Mesendoderm (in vitro differentiated cells): ENCODE measurements around the gene SHANK3.

Source experiments
- DNase-seq: peaks from one replicate; pipeline ENCODE4 v3.0.0; 2013
- H2AK5ac ChIP-seq: 2 replicates; pipeline ENCODE4 v1.6.1; 2013; ENCODE audit warnings: low read length, inconsistent platforms
- H2BK120ac ChIP-seq: 2 replicates; pipeline ENCODE4 v1.6.1; 2013; ENCODE audit warnings: low read depth, mild to moderate bottlenecking, low read length, moderate library complexity, mixed read lengths
- H2BK15ac ChIP-seq: replicated peaks from 2 replicates; pipeline ENCODE4 v1.6.1; 2013; ENCODE audit warnings: low read depth, mild to moderate bottlenecking, moderate library complexity
- H2BK5ac ChIP-seq: 2 replicates; pipeline ENCODE4 v1.6.1; 2013; ENCODE audit warnings: low read length, inconsistent platforms
- H3K18ac ChIP-seq: 2 replicates; pipeline ENCODE4 v1.6.1; 2013; ENCODE audit warnings: mild to moderate bottlenecking, low read length, mixed read lengths
- H3K23ac ChIP-seq: one replicate; pipeline ENCODE4 v1.6.1; 2013; ENCODE audit warnings: low read length
- H3K27ac ChIP-seq: 2 replicates; pipeline ENCODE4 v1.5.1; 2013; ENCODE audit warnings: low read depth, mild to moderate bottlenecking, inconsistent platforms, low read length, moderate library complexity
- H3K27me3 ChIP-seq: 2 replicates; pipeline ENCODE4 v1.6.1; 2013; ENCODE audit warnings: low read length, control low read depth, mild to moderate bottlenecking, inconsistent platforms; ENCODE audit not compliant: insufficient read depth, poor library complexity
- H3K36me3 ChIP-seq: 2 replicates; pipeline ENCODE4 v1.6.1; 2013; ENCODE audit warnings: low read length, inconsistent platforms; ENCODE audit not compliant: control insufficient read depth, insufficient read depth
- H3K4ac ChIP-seq: one replicate; pipeline ENCODE4 v1.6.1; 2013; ENCODE audit warnings: low read depth, mild to moderate bottlenecking, low read length, moderate library complexity
- H3K4me1 ChIP-seq: 2 replicates; pipeline ENCODE4 v1.6.1; 2013; ENCODE audit warnings: low read depth, low read length, inconsistent platforms; ENCODE audit not compliant: control insufficient read depth
- H3K4me2 ChIP-seq: 2 replicates; pipeline ENCODE4 v1.6.1; 2013; ENCODE audit warnings: low read length
- H3K4me3 ChIP-seq: 2 replicates; pipeline ENCODE4 v1.5.1; 2013; ENCODE audit warnings: mild to moderate bottlenecking, low read length
- H3K56ac ChIP-seq: one replicate; pipeline ENCODE4 v1.6.1; 2013; ENCODE audit warnings: low read length
- H3K79me1 ChIP-seq: 2 replicates; pipeline ENCODE4 v1.6.1; 2013; ENCODE audit warnings: low read length, inconsistent platforms
- H3K79me2 ChIP-seq: 2 replicates; pipeline ENCODE4 v1.6.1; 2013; ENCODE audit warnings: mild to moderate bottlenecking, low read length; ENCODE audit not compliant: control insufficient read depth, insufficient read depth
- H3K9ac ChIP-seq: 2 replicates; pipeline ENCODE4 v1.6.1; 2013; ENCODE audit warnings: low read length, inconsistent platforms
- H4K5ac ChIP-seq: one replicate; pipeline ENCODE4 v1.6.1; 2013; ENCODE audit warnings: low read length
- H4K8ac ChIP-seq: one replicate; pipeline ENCODE4 v1.6.1; 2013; ENCODE audit warnings: low read depth, mild to moderate bottlenecking, control low read depth, low read length, moderate library complexity
- WGBS: extraction: QIAGEN DNeasy Blood & Tissue Kit; methylation state at CpG from one replicate; pipeline ENCODE4 v1.1.7; 2013; ENCODE audit warnings: low lambda C conversion rate, missing lambda C conversion rate; ENCODE audit not compliant: insufficient coverage; ENCODE audit errors: extremely low coverage; 5-methylcytosine and 5-hydroxymethylcytosine counted together

Gene SHANK3

GRCh38 chr22:50684986-50685385 is 12.4 kb downstream of the SHANK3 start:
- no peak overlapping the region for H4K8ac ChIP-seq
- no CpG with 5 or more reads among the region's 10 CpGs for WGBS
- no peak overlapping the region for H3K23ac ChIP-seq
- no peak overlapping the region for H3K56ac ChIP-seq
- H3K27ac ChIP-seq, result no peak overlapping the region
- no peak for DNase-seq
- no peaks in the 10 kb centered on the region for H3K36me3 ChIP-seq
- H2BK5ac ChIP-seq, result no peak overlapping the region
- no peaks in the 10 kb centered on the region for H3K79me2 ChIP-seq
- H3K27me3 ChIP-seq, result no peaks in the 10 kb centered on the region
- no peak overlapping the region for H3K18ac ChIP-seq
- no peak overlapping the region for H3K4ac ChIP-seq
- H2AK5ac ChIP-seq, result no peak overlapping the region
- H3K4me1 ChIP-seq, result no peaks in the 10 kb centered on the region
- H4K5ac ChIP-seq, result no peak overlapping the region
- no peak overlapping the region for H3K4me2 ChIP-seq
- H3K79me1 ChIP-seq, result no peaks in the 10 kb centered on the region
- no peak overlapping the region for H3K4me3 ChIP-seq
- no peak overlapping the region for H2BK15ac ChIP-seq
- no peak overlapping the region for H2BK120ac ChIP-seq
- H3K9ac ChIP-seq, result no peak overlapping the region

GRCh38 chr22:50686794-50687193 is 14.2 kb downstream of the SHANK3 start:
- Histone ChIP-seq H3K4ac (no peak overlapping the region), H3K56ac (no peak overlapping the region), H3K9ac (no peak overlapping the region), H2BK120ac (no peak overlapping the region), H3K27me3 (no peaks in the 10 kb centered on the region), H3K79me2 (no peaks in the 10 kb centered on the region), H3K36me3 (no peaks in the 10 kb centered on the region), H3K23ac (no peak overlapping the region), H2BK15ac (no peak overlapping the region), H3K18ac (no peak overlapping the region), H3K4me2 (no peak overlapping the region), H4K8ac (no peak overlapping the region), H2BK5ac (no peak overlapping the region), H3K4me3 (no peak overlapping the region), H3K27ac (no peak overlapping the region), H2AK5ac (no peak overlapping the region), H3K79me1 (no peaks in the 10 kb centered on the region), H3K4me1 (no peaks in the 10 kb centered on the region), H4K5ac (no peak overlapping the region)
- WGBS, result no CpG with 5 or more reads among the region's 9 CpGs
- no peak for DNase-seq

- no peak overlapping the region for H2AK5ac ChIP-seq
- no peak overlapping the region for H3K4ac ChIP-seq
Observed at GRCh38 chr22:50687829-50688228, 15.2 kb downstream of the SHANK3 start.

GRCh38 chr22:50688448-50688847 is 15.8 kb downstream of the SHANK3 start:
- H3K4ac ChIP-seq, result no peak overlapping the region
- no peak for DNase-seq
- WGBS, result no CpG with 5 or more reads among the region's 5 CpGs

More at GRCh38 chr22:50687829-50688228, 15.2 kb downstream of the SHANK3 start:
- Histone ChIP-seq H2BK5ac (no peak overlapping the region), H3K79me2 (no peaks in the 10 kb centered on the region), H3K9ac (no peak overlapping the region), H4K8ac (no peak overlapping the region), H3K79me1 (no peaks in the 10 kb centered on the region), H3K23ac (no peak overlapping the region), H3K27ac (no peak overlapping the region), H3K4me1 (no peaks in the 10 kb centered on the region), H3K36me3 (no peaks in the 10 kb centered on the region), H3K18ac (no peak overlapping the region), H3K4me3 (no peak overlapping the region), H2BK15ac (no peak overlapping the region), H3K4me2 (no peak overlapping the region), H4K5ac (no peak overlapping the region), H2BK120ac (no peak overlapping the region), H3K27me3 (no peaks in the 10 kb centered on the region), H3K56ac (no peak overlapping the region)
- WGBS, result no CpG with 5 or more reads among the region's 10 CpGs
- no peak for DNase-seq

GRCh38 chr22:50691521-50691920 is 18.9 kb downstream of the SHANK3 start:
- Histone ChIP-seq H2BK5ac (no peak overlapping the region), H3K79me1 (no peaks in the 10 kb centered on the region), H3K4me2 (no peak overlapping the region), H3K4ac (no peak overlapping the region), H3K23ac (no peak overlapping the region), H3K18ac (no peak overlapping the region), H4K8ac (no peak overlapping the region), H3K27me3 (no peaks in the 10 kb centered on the region), H2BK120ac (no peak overlapping the region), H3K36me3 (no peaks in the 10 kb centered on the region), H4K5ac (no peak overlapping the region), H2AK5ac (no peak overlapping the region), H3K4me3 (no peak overlapping the region), H3K79me2 (no peaks in the 10 kb centered on the region), H3K56ac (no peak overlapping the region), H3K27ac (no peak overlapping the region), H3K9ac (no peak overlapping the region), H2BK15ac (no peak overlapping the region), H3K4me1 (no peaks in the 10 kb centered on the region)
- WGBS, result no CpG with 5 or more reads among the region's 2 CpGs
- peak; percentile 29 for DNase-seq

More at GRCh38 chr22:50688448-50688847, 15.8 kb downstream of the SHANK3 start:
- Histone ChIP-seq H3K9ac (no peak overlapping the region), H3K79me2 (no peaks in the 10 kb centered on the region), H3K27me3 (no peaks in the 10 kb centered on the region), H3K18ac (no peak overlapping the region), H2BK15ac (no peak overlapping the region), H4K8ac (no peak overlapping the region), H3K23ac (no peak overlapping the region), H3K36me3 (no peaks in the 10 kb centered on the region), H3K4me2 (no peak overlapping the region), H2BK120ac (no peak overlapping the region), H3K27ac (no peak overlapping the region), H4K5ac (no peak overlapping the region), H2BK5ac (no peak overlapping the region), H3K4me3 (no peak overlapping the region), H3K4me1 (no peaks in the 10 kb centered on the region), H3K79me1 (no peaks in the 10 kb centered on the region), H2AK5ac (no peak overlapping the region), H3K56ac (no peak overlapping the region)

- H3K23ac ChIP-seq, result no peak overlapping the region
- no peaks in the 10 kb centered on the region for H3K79me1 ChIP-seq
- H2AK5ac ChIP-seq, result no peak overlapping the region
- no peak overlapping the region for H3K4ac ChIP-seq
- no peak overlapping the region for H4K5ac ChIP-seq
- H3K56ac ChIP-seq, result no peak overlapping the region
- no peaks in the 10 kb centered on the region for H3K79me2 ChIP-seq
- no peak overlapping the region for H2BK15ac ChIP-seq
- peaks cover 4% of the 10 kb centered on the region for H3K27me3 ChIP-seq
- H3K18ac ChIP-seq, result no peak overlapping the region
- no peak overlapping the region for H4K8ac ChIP-seq
- WGBS, result no CpG with 5 or more reads among the region's 6 CpGs
- no peak overlapping the region for H3K27ac ChIP-seq
- no peaks in the 10 kb centered on the region for H3K36me3 ChIP-seq
- no peak for DNase-seq
- H3K4me2 ChIP-seq, result no peak overlapping the region
- H2BK5ac ChIP-seq, result no peak overlapping the region
- H3K4me1 ChIP-seq, result no peaks in the 10 kb centered on the region
- H2BK120ac ChIP-seq, result no peak overlapping the region
- no peak overlapping the region for H3K9ac ChIP-seq
- H3K4me3 ChIP-seq, result no peak overlapping the region
Observed at GRCh38 chr22:50693462-50693861, 20.8 kb downstream of the SHANK3 start.
